Endothelial cell of hepatic sinusoid (primary cell): Measurements from ENCODE around the gene MEN1.

ENCODE experiments used
- in situ Hi-C: cut with HindIII; loops from 2 replicates; pipeline ENCODE4 v1.10.0; 2017; ENCODE audit warnings: low sequenced_read_pairs

The MEN1 gene

DNA sequence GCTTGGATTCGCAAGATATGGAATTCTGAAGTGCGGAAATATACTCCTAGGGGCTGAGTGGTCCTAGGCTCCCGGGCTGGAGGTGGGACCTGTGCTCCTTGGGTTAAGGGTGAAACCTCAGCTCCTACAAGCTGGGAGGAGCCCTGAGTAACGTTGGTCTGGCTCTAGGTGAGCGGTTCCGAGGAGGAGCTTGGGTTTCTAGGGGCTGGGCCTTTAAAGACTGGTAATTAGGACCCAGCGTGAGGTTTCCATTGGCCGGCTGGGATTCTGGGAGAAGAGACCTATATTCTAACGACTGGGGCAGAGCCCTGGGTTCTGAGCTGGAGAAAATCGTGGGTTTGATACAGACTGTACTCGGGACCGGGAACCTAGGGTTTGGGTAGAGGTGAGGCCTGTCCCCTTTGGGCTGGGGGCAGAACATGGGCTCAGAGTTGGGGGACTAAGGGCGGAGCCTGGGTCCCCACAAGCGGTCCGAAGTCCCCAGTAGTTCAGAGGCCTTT lies 6.5 kb downstream of the MEN1 start:
- in situ Hi-C loops: no loop called here

DNA sequence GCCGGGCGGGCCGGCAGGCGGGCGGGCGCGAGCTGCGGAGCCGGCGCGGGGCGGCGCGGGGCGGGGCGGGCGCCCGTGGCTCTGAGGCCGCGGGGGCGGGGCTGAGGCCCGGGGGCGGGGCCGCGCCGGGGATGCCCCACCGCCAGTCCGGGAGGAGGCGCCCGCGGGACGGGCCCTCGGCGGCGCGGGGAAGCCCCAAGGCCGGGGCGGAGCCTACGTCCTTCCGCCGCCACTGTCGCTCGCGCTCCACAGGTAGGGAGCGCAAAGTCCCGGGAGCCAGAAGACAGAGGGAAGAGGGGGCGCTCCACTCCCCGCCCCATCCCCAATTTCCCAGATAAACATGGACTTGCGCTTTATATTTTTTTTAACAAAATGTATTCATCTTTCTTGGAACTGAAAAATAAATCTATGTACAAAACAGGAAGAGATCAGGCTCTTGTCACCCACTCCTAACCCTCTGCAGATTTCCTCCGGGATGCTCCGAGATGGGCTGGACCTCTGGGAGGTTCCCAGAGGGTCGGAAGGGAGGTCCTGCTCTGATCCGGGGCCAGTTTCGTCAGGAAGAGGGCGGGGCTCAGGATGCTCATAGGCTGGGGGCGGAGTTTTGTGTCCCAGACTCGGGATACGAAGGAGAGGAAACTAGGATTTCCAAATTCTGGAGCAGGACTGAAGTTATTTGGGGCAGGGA lies 7.0 kb downstream of the MEN1 start, which contains the start of gene MAP4K2:
TSS of gene MAP4K2 (minus strand) at position 57 of the 688 bp plus-strand sequence. CDS start 65 bp downstream, outside the sequence.
- in situ Hi-C loops: no loop called here

DNA sequence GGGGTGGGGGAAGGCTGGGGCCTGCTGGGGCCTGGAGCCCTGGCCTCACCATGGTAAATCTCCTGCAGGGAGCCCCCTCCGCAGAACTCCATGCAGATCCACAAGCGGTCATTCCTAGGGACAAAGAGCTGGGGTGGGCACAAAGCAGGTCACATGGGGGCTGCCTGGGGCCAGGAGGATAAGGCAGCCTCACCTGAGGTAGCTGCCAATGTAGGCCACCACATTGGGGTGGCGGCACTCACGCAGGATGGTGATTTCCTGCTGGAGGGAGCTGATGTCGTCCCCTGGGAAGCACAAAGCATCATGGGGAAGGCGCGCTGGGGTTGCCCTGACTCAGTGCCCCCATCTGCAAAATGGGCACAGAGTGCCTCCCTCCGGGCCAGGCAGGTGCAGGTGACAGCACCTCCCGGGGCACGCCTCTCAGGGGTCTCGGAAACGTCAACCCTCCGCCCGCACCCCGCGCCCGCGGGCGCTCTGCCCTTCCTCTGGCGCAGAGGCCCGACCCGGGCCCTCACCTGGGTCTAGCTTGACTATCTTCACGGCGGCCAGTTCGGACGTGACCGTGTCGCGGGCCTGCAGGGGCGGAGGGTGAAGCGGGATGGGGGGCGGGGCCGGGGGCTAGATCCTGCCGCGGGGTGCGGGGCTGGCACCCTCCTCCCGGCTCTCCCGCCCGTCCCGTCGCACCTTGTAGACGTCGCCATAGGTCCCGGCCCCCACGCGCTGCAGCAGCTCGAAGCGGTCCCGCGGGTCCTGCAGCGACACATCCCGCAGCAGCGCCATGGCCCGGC lies 7.8 kb downstream of the MEN1 start:
- in situ Hi-C loops: no loop called here

DNA sequence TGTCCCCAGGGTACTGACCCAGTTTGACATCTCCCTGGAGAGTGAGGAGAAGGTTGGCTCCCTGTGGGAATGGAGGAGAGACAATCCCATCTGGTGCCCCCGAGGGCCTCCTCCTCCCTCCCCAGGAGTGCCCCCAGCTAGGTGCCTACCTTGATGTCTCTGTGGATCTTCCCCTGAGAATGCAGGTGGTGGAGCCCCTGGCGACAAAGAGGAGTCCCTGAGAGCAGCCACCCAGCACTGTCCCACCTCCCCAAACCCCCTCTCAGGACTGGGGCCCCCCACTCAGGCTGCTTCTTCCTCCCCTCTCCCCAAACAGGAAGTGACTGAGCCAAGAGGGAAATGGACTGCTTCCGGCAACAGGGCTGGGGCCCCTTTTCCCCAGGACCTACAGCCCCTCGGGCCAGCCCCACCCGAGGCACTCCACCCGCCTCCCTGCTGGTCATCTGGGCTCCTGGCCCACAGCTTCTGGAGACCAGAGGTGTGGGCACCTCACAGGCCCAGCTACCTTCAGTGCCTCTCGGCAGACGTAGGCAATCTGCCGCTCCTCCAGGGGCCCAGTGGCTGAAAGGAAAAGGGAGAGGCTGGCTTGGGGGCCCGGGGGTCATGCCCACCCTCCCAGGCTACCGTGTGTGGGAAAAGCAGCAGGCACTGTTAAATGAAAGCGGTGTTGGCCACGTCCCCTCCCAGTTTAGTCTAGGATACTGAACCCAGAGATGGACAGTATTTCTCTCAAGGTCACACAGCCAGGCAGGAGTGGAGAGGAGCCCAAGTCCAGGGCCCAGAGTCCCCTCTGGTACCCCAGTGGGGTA lies 8.6 kb downstream of the MEN1 start:
- in situ Hi-C loops: no loop called here

DNA sequence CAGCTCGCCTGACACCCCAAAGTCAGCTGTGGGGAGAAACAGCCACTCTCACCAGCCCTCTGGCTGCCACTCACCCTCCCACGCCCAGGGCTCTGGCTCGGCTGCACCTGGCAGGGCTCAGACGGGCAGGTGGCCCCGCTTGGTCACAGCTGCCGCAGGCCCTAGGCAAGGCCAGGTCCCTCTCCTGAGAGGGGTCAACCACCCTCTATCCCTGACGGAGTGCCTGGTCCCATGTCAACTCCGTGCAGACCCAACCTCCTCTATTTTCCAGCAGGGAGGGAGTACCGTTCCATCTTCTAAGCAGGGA lies 9.2 kb downstream of the MEN1 start:
- in situ Hi-C loops: no loop called here

DNA sequence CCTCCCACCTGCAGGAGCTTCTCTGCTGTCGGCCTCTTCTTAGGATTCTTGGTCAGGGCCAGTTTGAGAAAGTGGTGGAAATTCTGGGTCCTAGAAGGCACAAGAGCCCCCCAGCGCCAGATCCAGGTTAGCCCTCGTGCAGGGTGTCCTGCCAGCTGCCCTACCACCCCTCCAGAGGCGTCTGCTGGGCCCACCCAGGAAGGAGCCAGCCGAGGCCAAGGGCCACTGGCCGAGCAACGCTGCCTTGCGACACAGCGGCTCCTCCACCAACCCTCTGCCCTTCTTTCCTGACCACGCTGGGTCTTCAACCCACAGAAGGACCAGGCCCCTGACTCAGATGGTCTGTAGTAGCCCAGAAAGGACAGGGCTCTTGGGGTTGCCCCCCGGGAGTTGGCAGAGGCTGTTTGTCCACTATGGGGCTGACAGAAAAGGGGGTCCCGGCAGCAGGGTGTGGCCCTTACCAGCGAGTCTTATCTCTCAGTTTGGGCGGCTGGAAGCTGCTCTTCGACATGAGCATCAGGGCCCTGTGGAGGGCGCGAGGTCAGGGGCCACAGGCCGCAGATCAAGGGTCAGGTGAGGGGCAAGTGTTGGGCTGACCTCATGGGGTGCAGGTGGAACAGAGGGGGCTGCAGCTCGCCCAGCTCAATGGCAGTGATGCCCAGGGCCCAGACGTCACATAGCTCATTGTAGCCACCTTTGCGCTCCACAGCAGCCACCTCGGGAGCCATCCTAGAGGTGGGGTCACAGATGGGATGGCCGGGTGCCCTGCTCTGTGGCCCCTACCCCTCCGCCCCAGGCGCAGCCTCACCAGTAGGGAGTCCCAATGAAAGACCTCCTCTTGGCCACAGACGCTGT lies 9.8 kb downstream of the MEN1 start:
- in situ Hi-C loops: no loop called here

DNA sequence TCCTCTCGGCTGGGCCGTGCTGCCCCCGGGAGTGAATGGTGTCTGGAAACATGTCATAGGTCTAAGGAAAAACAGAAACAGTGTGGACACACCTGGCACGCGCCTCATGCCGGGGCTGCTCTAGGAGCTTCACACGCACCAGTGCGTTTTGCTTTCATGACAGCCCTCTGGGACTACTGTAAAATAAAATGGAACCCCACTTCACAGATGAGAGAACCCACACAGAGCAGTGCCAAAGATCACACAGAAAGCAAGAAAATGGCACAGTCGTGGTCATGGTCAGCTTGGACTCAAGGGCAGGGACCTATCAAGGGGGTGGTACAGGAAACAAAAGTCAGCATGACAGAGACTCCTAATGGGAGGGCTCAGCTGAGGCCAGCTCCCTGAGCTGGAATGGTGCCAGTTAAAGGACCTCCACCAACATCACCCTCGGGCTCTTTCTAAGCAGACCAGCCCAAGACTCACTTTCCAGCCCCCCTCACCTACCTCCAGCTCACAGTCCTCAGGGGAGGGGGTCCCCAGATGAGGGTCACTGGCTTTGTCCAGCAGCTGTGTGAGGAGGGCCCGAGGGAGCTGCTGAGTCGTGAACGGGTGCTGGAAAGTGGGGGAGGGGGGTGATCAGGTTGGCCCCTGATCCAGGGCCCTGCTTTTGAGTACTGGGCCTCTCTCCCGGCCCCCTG lies 10.6 kb downstream of the MEN1 start:
- in situ Hi-C loops: no loop called here

DNA sequence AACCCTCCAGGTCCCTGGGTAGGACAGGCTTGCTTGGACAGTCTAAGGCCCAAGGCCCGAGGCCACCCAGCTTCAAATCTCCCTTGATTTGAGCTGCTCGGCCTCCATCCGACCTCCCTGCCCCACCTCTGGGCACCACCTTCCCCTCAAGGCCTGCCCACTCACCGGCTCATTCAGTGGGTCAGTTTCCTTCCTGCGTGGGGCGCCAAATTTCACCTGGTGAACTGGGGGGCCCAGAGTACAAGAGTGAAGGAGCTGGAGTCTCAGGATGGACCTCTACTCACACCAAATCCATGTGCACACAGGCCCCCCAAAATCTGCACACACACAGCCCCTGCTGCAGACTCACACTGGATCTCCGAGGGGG lies 11.1 kb downstream of the MEN1 start:
- in situ Hi-C loops: no loop called here

DNA sequence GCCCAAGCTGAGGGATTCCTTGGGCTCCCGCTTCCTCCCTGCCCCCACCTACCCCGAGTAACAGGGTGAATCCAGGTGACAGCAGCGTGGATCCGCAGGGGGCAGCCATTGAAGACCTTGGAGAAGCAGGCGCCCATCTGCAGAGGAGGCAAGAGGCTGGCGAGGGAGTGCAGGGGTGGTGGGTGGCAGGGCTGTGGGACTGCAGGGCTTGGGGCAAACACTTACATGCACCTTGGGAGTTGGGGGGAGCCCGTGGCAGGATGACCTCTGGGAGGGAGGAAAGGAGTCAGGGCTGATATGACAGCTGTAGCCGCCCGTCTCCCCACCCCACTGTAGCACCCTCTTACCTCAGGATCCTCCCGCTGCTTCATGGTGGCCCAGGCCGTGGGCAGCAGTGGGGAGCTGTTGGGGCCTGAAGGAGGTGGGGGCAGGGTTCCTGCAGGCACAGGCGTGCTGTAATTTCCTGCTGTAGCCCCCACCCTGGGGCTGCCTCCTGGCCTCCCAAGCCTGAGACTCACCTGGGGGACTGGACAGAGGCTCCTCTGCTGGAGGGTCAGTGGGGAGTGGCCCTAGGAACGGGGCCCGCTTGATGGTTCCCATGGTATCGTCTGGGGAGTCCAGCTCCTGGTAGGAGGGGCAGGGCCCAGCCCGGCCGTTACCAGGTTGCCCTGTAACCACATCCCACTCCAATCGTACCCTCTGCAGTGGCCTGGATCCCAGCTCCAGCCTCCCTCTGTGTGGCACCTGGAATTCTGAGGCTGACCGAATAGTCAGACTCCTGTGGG lies 13.4 kb downstream of the MEN1 start:
- in situ Hi-C loops: no loop called here

DNA sequence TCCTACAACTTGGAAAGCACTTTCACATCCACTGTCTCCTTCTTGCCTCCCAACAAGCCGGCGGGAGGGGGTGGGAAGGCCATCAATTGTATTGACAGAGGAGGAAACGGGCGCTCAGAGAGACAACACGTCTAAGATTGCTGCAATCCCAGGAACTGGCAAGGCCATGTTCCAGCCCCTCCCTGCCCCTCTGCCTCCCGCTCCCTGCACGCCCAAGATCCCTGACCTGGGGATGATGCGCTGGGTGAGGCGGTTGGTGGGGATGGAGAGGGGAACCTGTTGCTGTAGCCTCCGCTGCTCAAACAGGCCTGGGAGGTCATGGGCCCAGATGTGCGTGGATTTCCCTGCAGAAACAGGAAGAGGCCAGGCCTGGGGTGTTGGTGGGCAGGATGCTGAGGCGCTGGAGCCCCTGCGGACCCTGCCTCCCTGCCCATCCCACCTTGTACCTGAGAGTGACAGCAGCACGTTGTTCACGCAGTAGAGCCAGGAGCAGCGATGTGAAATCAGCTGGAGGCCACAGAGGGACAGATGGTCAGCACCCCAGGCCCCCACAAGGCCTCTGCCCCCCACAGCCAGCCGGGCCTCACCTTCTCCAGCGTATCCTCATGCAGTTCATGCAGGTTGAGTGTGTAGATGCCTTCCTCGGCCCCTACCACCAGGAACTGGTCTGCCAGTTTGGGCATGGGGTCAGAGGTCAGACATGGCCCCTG lies 14.1 kb downstream of the MEN1 start:
- in situ Hi-C loops: no loop called here

DNA sequence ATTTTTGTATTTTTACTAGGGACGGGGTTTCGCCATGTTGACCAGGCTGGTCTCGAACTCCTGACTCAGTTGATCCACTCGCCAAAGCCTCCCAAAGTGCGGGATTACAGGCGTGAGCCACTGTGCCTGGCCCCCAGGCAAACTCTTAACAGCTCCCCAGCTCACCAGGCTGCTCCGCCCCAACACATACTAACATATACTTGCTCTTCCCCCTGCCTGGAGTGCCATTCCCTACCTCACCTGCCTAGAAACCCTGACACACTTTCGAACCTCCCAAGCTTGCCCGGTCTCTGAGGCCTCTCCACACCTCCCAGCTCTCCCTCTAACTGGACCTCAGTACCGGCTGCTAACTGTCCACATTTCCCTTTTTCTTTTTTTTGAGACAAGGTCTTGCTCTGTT lies 15.8 kb downstream of the MEN1 start:
- in situ Hi-C loops: loop anchor here (5.0 kb wide), 2 partner anchors 98 to 138 kb away; no protein-coding TSS in a partner anchor

DNA sequence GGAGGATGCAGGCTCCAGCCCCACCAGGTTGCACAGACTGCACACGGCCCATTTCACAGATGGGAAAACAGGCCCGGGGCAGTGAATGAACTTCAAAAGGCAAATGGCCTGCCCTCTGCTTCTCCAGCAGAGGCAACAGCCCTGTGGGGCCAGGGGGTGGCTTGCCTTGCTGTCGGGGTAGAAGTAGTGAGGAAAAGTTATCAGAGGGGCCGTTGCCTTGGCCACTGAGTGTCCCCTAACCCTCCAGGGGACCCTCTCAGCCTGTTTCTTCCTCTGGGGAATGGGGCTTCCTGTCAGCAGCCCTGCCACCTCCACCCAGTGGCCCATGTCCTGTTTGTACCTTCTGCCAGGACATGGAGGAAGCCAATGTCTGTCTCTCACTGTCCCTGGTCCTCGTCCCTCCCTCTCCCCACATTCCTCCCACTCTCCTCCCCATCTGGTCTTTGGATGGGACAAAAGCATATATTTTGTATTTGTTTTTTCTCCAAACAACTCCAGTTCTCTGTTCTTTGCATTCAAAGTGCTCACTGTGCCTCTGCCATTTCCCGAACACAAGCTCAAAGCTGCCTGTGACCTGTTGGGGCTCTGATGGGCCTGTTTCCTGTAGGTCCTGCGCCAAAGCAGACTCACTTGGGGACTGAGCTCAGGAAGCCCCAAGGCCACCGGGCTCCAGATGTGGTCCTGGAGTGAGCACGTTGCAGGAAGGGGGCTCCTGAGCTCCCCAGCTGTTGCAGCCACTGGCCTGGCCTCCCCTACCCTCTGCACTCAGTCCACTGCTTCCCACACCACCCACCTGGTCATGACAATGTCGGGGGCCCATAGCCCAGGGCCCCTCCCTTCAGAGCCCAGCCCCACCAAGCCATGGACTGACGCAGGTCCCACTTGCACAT lies 16.8 kb downstream of the MEN1 start:
- in situ Hi-C loops: loop anchor here (5.0 kb wide), 2 partner anchors 99 to 139 kb away; no protein-coding TSS in a partner anchor

DNA sequence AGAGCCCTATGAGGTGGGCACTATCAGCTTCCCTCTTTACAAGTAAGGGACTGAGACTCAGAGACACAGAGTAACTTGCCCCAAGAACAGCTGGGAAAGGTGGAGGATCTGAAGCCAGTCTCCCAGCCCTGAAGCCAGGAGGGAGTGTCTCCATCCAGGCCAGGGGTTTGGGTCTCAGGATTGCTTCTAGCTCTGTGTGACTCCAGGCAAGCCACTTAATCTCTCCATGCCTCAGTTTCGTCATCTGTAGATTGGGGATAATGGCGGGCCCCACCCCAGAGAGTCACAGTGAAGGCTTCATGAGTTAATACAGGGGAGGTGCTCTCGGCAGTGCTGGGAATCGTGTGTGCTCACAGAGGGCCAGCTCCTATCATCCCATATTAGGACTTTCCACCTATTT lies 17.9 kb downstream of the MEN1 start:
- in situ Hi-C loops: loop anchor here (5.0 kb wide), 2 partner anchors 100 to 140 kb away; no protein-coding TSS in a partner anchor

DNA sequence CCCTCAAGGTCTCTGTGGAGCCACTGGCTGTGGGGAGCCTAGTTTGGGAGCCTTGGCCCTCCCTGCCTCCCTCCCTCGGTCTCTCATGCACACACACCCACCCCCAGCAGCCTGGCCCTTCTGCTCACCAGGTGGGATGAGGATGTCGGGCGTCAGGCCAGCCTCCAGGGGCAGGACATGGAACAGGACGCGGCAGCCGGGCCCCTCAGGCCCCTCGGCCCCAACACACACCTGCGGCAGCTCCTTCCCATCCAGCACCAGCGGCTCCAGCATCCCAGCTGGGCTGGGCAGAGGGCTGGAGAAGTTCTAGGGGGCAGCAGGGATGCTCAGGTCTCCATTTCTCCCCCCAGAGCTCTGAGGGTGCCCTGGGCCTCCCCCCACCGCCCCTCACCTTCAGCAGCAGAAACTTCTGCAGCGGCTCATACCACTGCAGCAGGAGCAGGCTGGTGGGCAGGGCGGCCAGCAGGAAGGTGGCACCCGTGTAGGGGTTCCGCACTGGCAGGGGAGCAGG lies 18.5 kb downstream of the MEN1 start:
- in situ Hi-C loops: loop anchor here (5.0 kb wide), 2 partner anchors 100 to 140 kb away; no protein-coding TSS in a partner anchor

DNA sequence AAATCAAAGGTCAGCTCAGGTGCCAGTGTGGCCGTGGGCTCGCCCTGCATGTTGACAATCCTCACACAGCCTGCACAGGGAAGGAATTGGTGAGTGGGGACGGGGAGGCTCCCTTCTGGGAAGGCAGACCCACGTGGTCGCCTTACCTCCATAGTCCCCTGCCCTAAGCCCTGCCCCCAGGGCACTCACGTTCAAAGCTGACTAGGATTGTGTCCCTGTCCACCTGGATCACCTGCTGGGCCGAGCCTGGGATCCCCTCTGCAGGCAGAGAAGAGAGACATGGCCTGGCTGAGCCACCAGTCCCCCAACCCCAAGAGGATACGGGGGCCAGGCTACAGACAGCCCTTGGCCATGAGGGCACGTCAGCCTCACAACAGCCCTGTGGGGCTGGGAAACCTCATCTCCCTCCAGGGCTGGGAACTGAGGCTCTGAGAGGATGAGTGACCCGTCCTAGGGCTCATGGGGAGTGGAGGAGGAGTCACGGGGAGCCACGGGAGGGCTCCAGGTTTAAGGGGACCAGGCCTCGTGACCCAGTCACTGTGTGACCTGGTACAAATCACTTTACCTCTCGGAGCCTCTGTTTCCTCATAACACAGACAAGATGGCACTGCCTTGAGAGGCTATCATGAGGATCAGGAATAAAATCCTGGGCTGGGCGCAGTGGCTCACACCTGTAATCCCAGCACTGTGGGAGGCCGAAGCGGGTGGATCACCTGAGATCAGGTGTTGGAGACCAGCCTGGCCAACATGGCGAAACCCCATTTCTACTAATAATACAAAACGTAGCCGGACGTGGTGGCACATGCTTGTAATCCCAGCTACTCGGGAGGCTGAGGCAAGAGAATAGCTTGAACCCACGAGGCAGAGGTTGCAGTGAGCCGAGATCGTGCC lies 19.9 kb downstream of the MEN1 start:
- in situ Hi-C loops: loop anchor here (5.0 kb wide), 2 partner anchors 102 to 142 kb away; no protein-coding TSS in a partner anchor
